BLaER1 (cell line): ENCODE measurements around the gene IPO11.

Experiments used
- H3K27ac ChIP-seq: shearing (Covaris generic); formaldehyde crosslinking; 2 replicates; pipeline ENCODE4 v1.8.1; 2022
- H3K27me3 ChIP-seq: shearing (Covaris generic); formaldehyde crosslinking; 2 replicates; pipeline ENCODE4 v1.8.1; 2022
- H3K36me3 ChIP-seq: shearing (Covaris generic); formaldehyde crosslinking; 2 replicates; pipeline ENCODE4 v1.8.1; 2022
- H3K4me1 ChIP-seq: shearing (Covaris generic); formaldehyde crosslinking; 2 replicates; pipeline ENCODE4 v1.8.1; 2022
- H3K4me2 ChIP-seq: shearing (Covaris generic); formaldehyde crosslinking; 2 replicates; pipeline ENCODE4 v1.8.1; 2022
- H3K4me3 ChIP-seq: shearing (Covaris generic); formaldehyde crosslinking; 2 replicates; pipeline ENCODE4 v1.8.1; 2022
- H3K9ac ChIP-seq: shearing (Covaris generic); formaldehyde crosslinking; 2 replicates; pipeline ENCODE4 v1.8.1; 2022
- H3K9me3 ChIP-seq: shearing (Covaris generic); formaldehyde crosslinking; 2 replicates; pipeline ENCODE4 v1.8.1; 2022
- H4K20me1 ChIP-seq: shearing (Covaris generic); formaldehyde crosslinking; 2 replicates; pipeline ENCODE4 v1.8.1; 2022
- Cebpa-rat ChIP-seq: shearing (Covaris generic); IDR thresholded peaks from 2 replicates; pipeline ENCODE4 v1.8.1; 2022

The IPO11 gene

GRCh38 chr5:62386824-62387223 lies 25.7 kb upstream of the IPO11 start:
- no peak for TF ChIP-seq Cebpa-rat
- Histone ChIP-seq H3K4me2 (no peak overlapping the region), H3K4me3 (no peak overlapping the region), H3K36me3 (peaks cover 91% of the 10 kb centered on the region), H3K9me3 (no peaks in the 10 kb centered on the region), H3K27ac (no peak overlapping the region), H3K27me3 (no peaks in the 10 kb centered on the region), H3K9ac (no peak overlapping the region), H3K4me1 (no peaks in the 10 kb centered on the region), H4K20me1 (peaks cover 9% of the 10 kb centered on the region; the same call in 1 of the 2 replicates)

GRCh38 chr5:62395210-62395950 lies 17.2 kb upstream of the IPO11 start:
- Histone ChIP-seq H3K27me3 (no peaks in the 10 kb centered on the region), H3K4me1 (0 out of 2 replicates have a peak, but pooled peaks cover 3% of the 10 kb centered on the region), H3K4me3 (no peak overlapping the region), H4K20me1 (peaks cover 17% of the 10 kb centered on the region; the same call in 1 of the 2 replicates), H3K9ac (no peak overlapping the region), H3K36me3 (peaks cover 94% of the 10 kb centered on the region), H3K9me3 (no peaks in the 10 kb centered on the region), H3K4me2 (no peak overlapping the region), H3K27ac (no peak overlapping the region)
- TF ChIP-seq Cebpa-rat, result no peak

GRCh38 chr5:62403411-62404250 lies 8.9 kb upstream of the IPO11 start, which contains the start of gene DIMT1:
DIMT1 (minus strand) TSS chr5:62403905; CDS start chr5:62403772, 133 bp downstream.
- no peaks in the 10 kb centered on the region for H3K9me3 ChIP-seq
- peak within 1 kb of the TSS; percentile 94 for H3K9ac ChIP-seq
- peak within 1 kb of the TSS; percentile 94 for H3K27ac ChIP-seq
- no peak for TF ChIP-seq Cebpa-rat
- H3K4me2 ChIP-seq, result peak within 1 kb of the TSS; percentile 93
- peak within 1 kb of the TSS; percentile 90 for H3K4me3 ChIP-seq
- H3K27me3 ChIP-seq, result no peaks in the 10 kb centered on the region
- peaks cover 36% of the 10 kb centered on the region for H3K36me3 ChIP-seq
- peaks cover 20% of the 10 kb centered on the region; the same call in 1 of the 2 replicates for H4K20me1 ChIP-seq
- H3K4me1 ChIP-seq, result peaks cover 35% of the 10 kb centered on the region

GRCh38 chr5:62413711-62414110 lies 1.1 kb downstream of the IPO11 start:
- H3K27ac ChIP-seq, result no peak overlapping the region

GRCh38 chr5:62418462-62419076 lies 6.0 kb downstream of the IPO11 start:
- Histone ChIP-seq H3K4me3 (no peak overlapping the region), H3K27ac (no peak overlapping the region), H3K9ac (no peak overlapping the region), H3K36me3 (peaks cover 43% of the 10 kb centered on the region), H4K20me1 (peaks cover 89% of the 10 kb centered on the region), H3K4me1 (peaks cover 12% of the 10 kb centered on the region), H3K9me3 (no peaks in the 10 kb centered on the region), H3K27me3 (no peaks in the 10 kb centered on the region), H3K4me2 (no peak overlapping the region)
- TF ChIP-seq Cebpa-rat, result no peak

More at GRCh38 chr5:62413711-62414110, 1.1 kb downstream of the IPO11 start:
- Histone ChIP-seq H3K36me3 (peaks cover 27% of the 10 kb centered on the region), H4K20me1 (peaks cover 55% of the 10 kb centered on the region), H3K27me3 (no peaks in the 10 kb centered on the region), H3K9me3 (no peaks in the 10 kb centered on the region), H3K4me1 (peaks cover 22% of the 10 kb centered on the region), H3K4me3 (peak overlapping the region; percentile 92), H3K4me2 (peak overlapping the region; percentile 97), H3K9ac (peak overlapping the region; percentile 88)
- TF ChIP-seq Cebpa-rat, result no peak

- H3K9me3 ChIP-seq, result no peaks in the 10 kb centered on the region
- H3K27me3 ChIP-seq, result no peaks in the 10 kb centered on the region
- H3K4me2 ChIP-seq, result no peak overlapping the region
- peaks cover 87% of the 10 kb centered on the region for H4K20me1 ChIP-seq
- peaks cover 52% of the 10 kb centered on the region for H3K36me3 ChIP-seq
- H3K4me1 ChIP-seq, result peaks cover 2% of the 10 kb centered on the region
- TF ChIP-seq Cebpa-rat, result no peak
- H3K4me3 ChIP-seq, result no peak overlapping the region
- H3K9ac ChIP-seq, result no peak overlapping the region
- no peak overlapping the region for H3K27ac ChIP-seq
Measured at GRCh38 chr5:62419609-62420008, 7.0 kb downstream of the IPO11 start.

GRCh38 chr5:62421414-62421813 lies 8.9 kb downstream of the IPO11 start:
- H4K20me1 ChIP-seq, result peaks cover 85% of the 10 kb centered on the region

GRCh38 chr5:62424763-62425162 lies 12.2 kb downstream of the IPO11 start:
- no peaks in the 10 kb centered on the region for H3K4me1 ChIP-seq
- no peak overlapping the region for H3K4me2 ChIP-seq
- no peaks in the 10 kb centered on the region for H3K27me3 ChIP-seq
- no peak overlapping the region for H3K9ac ChIP-seq
- no peaks in the 10 kb centered on the region for H3K9me3 ChIP-seq
- peaks cover 82% of the 10 kb centered on the region for H4K20me1 ChIP-seq
- H3K36me3 ChIP-seq, result peaks cover 36% of the 10 kb centered on the region
- H3K4me3 ChIP-seq, result no peak overlapping the region
- no peak for TF ChIP-seq Cebpa-rat
- H3K27ac ChIP-seq, result no peak overlapping the region

More at GRCh38 chr5:62421414-62421813, 8.9 kb downstream of the IPO11 start:
- no peak overlapping the region for H3K27ac ChIP-seq
- H3K27me3 ChIP-seq, result no peaks in the 10 kb centered on the region
- H3K4me3 ChIP-seq, result no peak overlapping the region
- H3K9me3 ChIP-seq, result no peaks in the 10 kb centered on the region
- H3K36me3 ChIP-seq, result peaks cover 44% of the 10 kb centered on the region
- no peak overlapping the region for H3K9ac ChIP-seq
- TF ChIP-seq Cebpa-rat, result no peak
- no peaks in the 10 kb centered on the region for H3K4me1 ChIP-seq
- no peak overlapping the region for H3K4me2 ChIP-seq

- no peak for TF ChIP-seq Cebpa-rat
- Histone ChIP-seq H4K20me1 (peaks cover 93% of the 10 kb centered on the region), H3K4me2 (no peak overlapping the region), H3K9me3 (no peaks in the 10 kb centered on the region), H3K36me3 (peaks cover 32% of the 10 kb centered on the region), H3K4me1 (no peaks in the 10 kb centered on the region), H3K4me3 (no peak overlapping the region), H3K9ac (no peak overlapping the region), H3K27me3 (no peaks in the 10 kb centered on the region), H3K27ac (no peak overlapping the region)
Measured at GRCh38 chr5:62431735-62432620, 19.4 kb downstream of the IPO11 start.
